CD14-positive monocyte (primary cell): ENCODE results near the gene JAGN1. TPM values are rescaled to one million over a fixed set of nuclear protein-coding genes. Genes with fewer than 3 reads are reported as not detected.
"Not testable (repeated sequence)": the region's sequence is repeated elsewhere in the genome, so short reads cannot be mapped to it uniquely, and the experiment has no call there.

Experiments
- DNase-seq, 3 donors: peaks; one replicate each; pipeline ENCODE4 v3.0.0-alpha.2; 2011 to 2022
- H2AFZ ChIP-seq: 2 replicates; pipeline ENCODE4 v1.6.0; 2012; ENCODE audit warnings: mild to moderate bottlenecking, low read depth, low read length, inconsistent platforms; ENCODE audit not compliant: insufficient read depth, poor library complexity, severe bottlenecking
- H3K27ac ChIP-seq, 2 donors: 1 replicate in 1 of 2; 2 replicates in 1 of 2; pipeline ENCODE4 v1.5.1; 2012 to 2013; ENCODE audit warnings: low read length in 2 of 2, control low read depth in 1 of 2, inconsistent platforms in 1 of 2, low read depth in 1 of 2, mild to moderate bottlenecking in 1 of 2
- H3K27me3 ChIP-seq, 2 donors: one replicate each; pipeline versions ENCODE4 v1.6.0 to v1.6.1; 2011 to 2013; ENCODE audit warnings: low read length in 2 of 2; ENCODE audit not compliant: control insufficient read depth in 2 of 2, insufficient read depth in 2 of 2
- H3K36me3 ChIP-seq, 2 donors: replicated peaks in 1 of 2; 1 replicate in 1 of 2; 2 replicates in 1 of 2; pipeline versions ENCODE4 v1.5.1 to v1.6.1; 2012 to 2013; ENCODE audit warnings: low read length in 2 of 2, control low read depth in 1 of 2, inconsistent platforms in 1 of 2, mild to moderate bottlenecking in 1 of 2; ENCODE audit not compliant: insufficient read depth in 2 of 2, control insufficient read depth in 1 of 2
- H3K4me1 ChIP-seq, 2 donors: 1 replicate in 1 of 2; 2 replicates in 1 of 2; pipeline versions ENCODE4 v1.5.1 to v1.6.1; 2012 to 2013; ENCODE audit warnings: low read length in 2 of 2, control low read depth in 1 of 2, inconsistent platforms in 1 of 2, mild to moderate bottlenecking in 1 of 2, moderate library complexity in 1 of 2; ENCODE audit not compliant: insufficient read depth in 2 of 2, control insufficient read depth in 1 of 2
- H3K4me2 ChIP-seq: replicated peaks from 2 replicates; pipeline ENCODE3; 2012; ENCODE audit warnings: low read length, moderate library complexity, mild to moderate bottlenecking; ENCODE audit not compliant: poor library complexity, severe bottlenecking; ENCODE audit errors: extremely low read depth
- H3K4me3 ChIP-seq, 3 experiments: fragments of 200-600 bp in 1 of 3; sonication (generic) in 1 of 3; replicated peaks in 1 of 3; 1 replicate in 2 of 3; 2 replicates in 1 of 3; pipeline ENCODE4 v1.5.1; 2011 to 2013; ENCODE audit warnings: low read length in 3 of 3, mild to moderate bottlenecking in 3 of 3, control low read depth in 2 of 3, low read depth in 2 of 3, inconsistent platforms in 1 of 3, moderate library complexity in 1 of 3
- H3K79me2 ChIP-seq: 2 replicates; pipeline ENCODE4 v1.6.0; 2012; ENCODE audit warnings: mild to moderate bottlenecking, control low read depth, inconsistent platforms, low read length, moderate library complexity; ENCODE audit not compliant: insufficient read depth
- H3K9ac ChIP-seq: 2 replicates; pipeline ENCODE4 v1.6.0; 2017; ENCODE audit warnings: low read length, mild to moderate bottlenecking; ENCODE audit not compliant: insufficient read depth, poor library complexity, severe bottlenecking
- H3K9me3 ChIP-seq, 2 donors: replicated peaks in 1 of 2; 1 replicate in 1 of 2; 2 replicates in 1 of 2; pipeline versions ENCODE4 v1.5.1 to v1.6.1; 2012 to 2013; ENCODE audit warnings: low read length in 2 of 2, control low read depth in 1 of 2; ENCODE audit not compliant: control insufficient read depth in 1 of 2, insufficient read depth in 1 of 2
- H4K20me1 ChIP-seq: 2 replicates; pipeline ENCODE4 v1.6.0; 2012; ENCODE audit warnings: mild to moderate bottlenecking, low read length, control low read depth, moderate library complexity; ENCODE audit not compliant: insufficient read depth
- H3K27ac Mint-ChIP-seq, 7 donors: one replicate each; pipeline ENCODE4 v1.8.0; 2020; ENCODE audit warnings: mild to moderate bottlenecking in 7 of 7, mixed read lengths in 7 of 7, moderate library complexity in 6 of 7, inconsistent platforms in 2 of 7
- H3K27me3 Mint-ChIP-seq, 3 donors: one replicate each; pipeline ENCODE4 v1.8.0; 2021 to 2022; ENCODE audit warnings: low read depth in 3 of 3, mild to moderate bottlenecking in 3 of 3, mixed read lengths in 3 of 3, moderate library complexity in 3 of 3, inconsistent platforms in 1 of 3
- H3K36me3 Mint-ChIP-seq, 2 donors: one replicate each; pipeline ENCODE4 v1.8.0; 2020; ENCODE audit warnings: mixed read lengths in 2 of 2, inconsistent platforms in 1 of 2, mild to moderate bottlenecking in 1 of 2
- H3K4me1 Mint-ChIP-seq: one replicate; pipeline ENCODE4 v1.8.0; 2020; ENCODE audit warnings: mild to moderate bottlenecking, mixed read lengths
- H3K4me3 Mint-ChIP-seq, 2 donors: one replicate each; pipeline ENCODE4 v1.8.0; 2020; ENCODE audit warnings: mild to moderate bottlenecking in 2 of 2, mixed read lengths in 2 of 2, moderate library complexity in 1 of 2
- H3K9me3 Mint-ChIP-seq, 7 donors: one replicate each; pipeline ENCODE4 v1.8.0; 2020 to 2022; ENCODE audit warnings: mixed read lengths in 7 of 7, mild to moderate bottlenecking in 6 of 7, moderate library complexity in 6 of 7, inconsistent platforms in 2 of 7
- CTCF ChIP-seq: fragments of 200-600 bp; IDR thresholded peaks from one replicate; pipeline ENCODE4 v1.8.0; 2022; ENCODE audit warnings: antibody characterized with exemption, mild to moderate bottlenecking
- WGBS: methylation state at CpG from one replicate; pipeline ENCODE4 v1.1.5; 2013; ENCODE audit warnings: missing lambda C conversion rate; ENCODE audit not compliant: insufficient coverage; 5-methylcytosine and 5-hydroxymethylcytosine counted together
- intact Hi-C, 2 donors: fragments of 100-400 bp; cut with micrococcal nuclease; formaldehyde crosslinking; loops; one replicate each; pipeline versions ENCODE4 v1.15.0 to v1.15.1; 2023
- polyA plus RNA-seq, 3 donors: library from polyadenylated mRNA; depleted of rRNA in 1 of 3; unstranded in 2 of 3; stranded (reverse) in 1 of 3; fragments of 300-500 nt in 2 of 3; fragments of >200 nt in 1 of 3; fragmentation: Illumina TruSeq in 2 of 3; gene quantifications; 1 replicate in 2 of 3; 2 replicates in 1 of 3; pipeline ENCODE4 v1.2.3, GENCODE V29; 2012 to 2021

Gene JAGN1
- polyA plus RNA-seq, 3 donors: 17.3 to 56.3 (median 49.8) TPM

DNA sequence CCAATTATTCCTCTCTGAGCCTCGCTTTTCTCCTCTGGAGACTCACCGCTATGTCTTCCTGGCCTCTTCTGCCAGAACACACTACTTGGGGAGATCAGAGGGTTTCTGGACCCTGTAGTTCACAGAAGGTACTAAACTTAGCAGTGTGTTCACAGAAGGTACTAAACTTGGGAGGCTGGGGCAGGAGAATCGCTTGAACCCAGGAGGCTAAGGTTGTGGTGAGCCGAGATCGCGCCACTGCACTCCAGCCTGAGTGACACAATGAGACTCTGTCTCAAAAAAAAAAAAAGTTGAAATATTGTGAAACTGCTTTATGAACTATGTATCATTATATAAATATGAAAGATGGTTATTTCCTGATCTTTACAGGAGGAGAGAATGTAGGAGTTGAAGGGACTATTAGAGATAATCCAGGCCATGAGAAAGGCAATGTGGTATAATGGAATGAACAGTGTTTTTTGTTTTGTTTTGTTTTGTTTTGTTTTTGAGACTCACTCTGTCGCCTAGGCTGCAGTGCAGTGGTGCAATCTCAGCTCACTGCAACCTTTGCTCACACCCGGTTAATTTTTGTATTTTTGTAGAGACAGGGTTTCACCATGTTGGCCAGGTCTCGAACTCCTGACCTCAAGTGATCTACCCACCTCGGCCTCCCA lies 6.5 kb downstream of the JAGN1 start:
- H3K27me3 Mint-ChIP-seq, H3K4me3 ChIP-seq, H3K9me3 Mint-ChIP-seq, H3K27me3 ChIP-seq, DNase-seq, H3K4me1 ChIP-seq, H3K4me2 ChIP-seq, H3K27ac ChIP-seq, H3K4me3 Mint-ChIP-seq, H3K9ac ChIP-seq, H2AFZ ChIP-seq, intact Hi-C loops, H3K9me3 ChIP-seq, H4K20me1 ChIP-seq: not testable (repeated sequence)
- 100% methylated on average over 2 of the region's 10 CpGs for WGBS
- Histone ChIP-seq H3K79me2 (peaks cover 16% of the 10 kb centered on the region), H3K36me3 (peaks cover 10 to 21% of the 10 kb centered on the region in 2 donors)
- Mint-ChIP-seq H3K36me3 (peaks cover 24 to 28% of the 10 kb centered on the region in 2 donors), H3K27ac (peak overlapping the region in 6 of 7 donors; percentile 37 to 76 (median 62)), H3K4me1 (peaks cover 41% of the 10 kb centered on the region)

- Histone ChIP-seq H3K9me3 (no peaks in the 10 kb centered on the region), H4K20me1 (peaks cover 7% of the 10 kb centered on the region), H3K4me2 (no peak overlapping the region), H3K4me1 (peaks cover 7 to 9% of the 10 kb centered on the region in 2 donors), H3K4me3 (no peak overlapping the region), H3K79me2 (peaks cover 8% of the 10 kb centered on the region), H3K36me3 (peaks cover 9 to 16% of the 10 kb centered on the region in 2 donors), H3K27ac (no peak overlapping the region), H3K9ac (no peak overlapping the region), H3K27me3 (no peaks in the 10 kb centered on the region), H2AFZ (no peak overlapping the region)
- Mint-ChIP-seq H3K27me3 (peaks cover 0 to 2% (median 0%) of the 10 kb centered on the region in 3 donors), H3K4me3 (no peak overlapping the region), H3K36me3 (peaks cover 19 to 21% of the 10 kb centered on the region in 2 donors), H3K9me3 (no peaks in the 10 kb centered on the region), H3K4me1 (peaks cover 46% of the 10 kb centered on the region), H3K27ac (peak overlapping the region; percentile 21 to 76 (median 31))
- no peak for DNase-seq
- WGBS: 56% methylated on average over 3 of the region's 4 CpGs
- TF ChIP-seq CTCF: no peak
- intact Hi-C loops: no loop called here
Measured at GRCh38 chr3:9897408-9898372, 7.3 kb downstream of the JAGN1 start.
